ENCODE results near the gene ZNF559.

GRCh38 chr19:9348253-9348652 is 24.3 kb downstream of the ZNF559 start:
- TF ChIP-seq CTCF (conservative IDR thresholded peaks at IDR 0.05) = no peak
- no peak for TF ChIP-seq EZH2 (IDR thresholded peaks at IDR 0.05; ENCODE audit: low read depth)

All from PC-9 (cell line).